GM19467 (cell line): ENCODE measurements around the gene SHC2.
"Not testable (repeated sequence)": the region's sequence is repeated elsewhere in the genome, so short reads cannot be mapped to it uniquely, and the experiment has no call there.

ENCODE experiments used
- ATAC-seq: cut with Tn5 transposase; IDR thresholded peaks from one replicate; pipeline ENCODE4 v1.9.1; 2021; ENCODE audit warnings: mild to moderate bottlenecking, moderate library complexity; ENCODE audit not compliant: unreplicated experiment

The SHC2 gene

GRCh38 chr19:492091-492531 lies 31.3 kb upstream of the SHC2 start:
- ATAC-seq = no peak

- no peak for ATAC-seq
These were observed 30.4 kb upstream of the SHC2 start for GRCh38 chr19:491146-491741.

GRCh38 chr19:489418-490196 lies 28.8 kb upstream of the SHC2 start:
- peak; percentile 2 for ATAC-seq

GRCh38 chr19:488505-489417 lies 27.9 kb upstream of the SHC2 start:
- ATAC-seq = peak; percentile 65

GRCh38 chr19:485583-486236 lies 24.9 kb upstream of the SHC2 start:
- ATAC-seq = no peak

GRCh38 chr19:485077-485476 lies 24.2 kb upstream of the SHC2 start:
- no peak for ATAC-seq

- ATAC-seq = no peak
These were observed 23.7 kb upstream of the SHC2 start for GRCh38 chr19:484494-484893.

GRCh38 chr19:483332-484072 lies 22.7 kb upstream of the SHC2 start:
- ATAC-seq = no peak

GRCh38 chr19:482186-483041 lies 21.6 kb upstream of the SHC2 start:
- ATAC-seq = no peak

- not testable (repeated sequence) for ATAC-seq
These were observed 20.3 kb upstream of the SHC2 start for GRCh38 chr19:481100-481499.

GRCh38 chr19:480016-480855 lies 19.4 kb upstream of the SHC2 start:
- no peak for ATAC-seq

GRCh38 chr19:478976-479375 lies 18.1 kb upstream of the SHC2 start:
- ATAC-seq = no peak

- ATAC-seq = no peak
These were observed 17.5 kb upstream of the SHC2 start for GRCh38 chr19:478236-478903.

- no peak for ATAC-seq
These were observed 14.5 kb upstream of the SHC2 start for GRCh38 chr19:475360-475759.

- no peak for ATAC-seq
These were observed 13.6 kb upstream of the SHC2 start for GRCh38 chr19:474126-475078.

- ATAC-seq = no peak
These were observed 11.4 kb upstream of the SHC2 start for GRCh38 chr19:472005-472858.
